Endothelial cell (in vitro differentiated cells): ENCODE data around the gene DAB2. TPM values are rescaled to one million over a fixed set of nuclear protein-coding genes. Genes with fewer than 3 reads are reported as not detected.

Experiments
- DNase-seq: peaks from one replicate; pipeline ENCODE4 v3.0.0; 2021; ENCODE audit warnings: low spot score
- H3K27ac Mint-ChIP-seq: one replicate; pipeline ENCODE4 v1.8.0; 2021; ENCODE audit warnings: mixed read lengths, inconsistent platforms; ENCODE audit not compliant: unreplicated experiment
- H3K27me3 Mint-ChIP-seq: one replicate; pipeline ENCODE4 v1.8.0; 2021; ENCODE audit warnings: mild to moderate bottlenecking, moderate library complexity, mixed read lengths, inconsistent platforms; ENCODE audit not compliant: unreplicated experiment
- H3K36me3 Mint-ChIP-seq: one replicate; pipeline ENCODE4 v1.8.0; 2021; ENCODE audit warnings: mild to moderate bottlenecking, low read depth, mixed read lengths, inconsistent platforms; ENCODE audit not compliant: unreplicated experiment
- H3K4me1 Mint-ChIP-seq: one replicate; pipeline ENCODE4 v1.8.0; 2021; ENCODE audit warnings: mild to moderate bottlenecking, mixed read lengths, inconsistent platforms; ENCODE audit not compliant: unreplicated experiment
- H3K4me3 Mint-ChIP-seq: one replicate; pipeline ENCODE4 v1.8.0; 2021; ENCODE audit warnings: mild to moderate bottlenecking, mixed read lengths, inconsistent platforms; ENCODE audit not compliant: unreplicated experiment
- H3K9me3 Mint-ChIP-seq: one replicate; pipeline ENCODE4 v1.8.0; 2021; ENCODE audit warnings: mixed read lengths, inconsistent platforms; ENCODE audit not compliant: unreplicated experiment
- total RNA-seq: library from RNA; stranded (reverse); fragmentation: NEBNext Ultra II Directional; extraction: Animal tissue kit (Norgen Biotek cat#: 25700); gene quantifications from one replicate; pipeline ENCODE4 v1.2.1, GENCODE V29; 2021; ENCODE audit not compliant: unreplicated experiment
- TF ChIP-seq, protein P1 (sequence below): fragments of 200-600 bp; sonication (generic); IDR thresholded peaks from one replicate; pipeline ENCODE4 v1.5.0; 2021; ENCODE audit warnings: antibody characterized with exemption; ENCODE audit not compliant: unreplicated experiment

Gene DAB2
- total RNA-seq, 1 donor from 2014 or later: 70.7 TPM

DNA sequence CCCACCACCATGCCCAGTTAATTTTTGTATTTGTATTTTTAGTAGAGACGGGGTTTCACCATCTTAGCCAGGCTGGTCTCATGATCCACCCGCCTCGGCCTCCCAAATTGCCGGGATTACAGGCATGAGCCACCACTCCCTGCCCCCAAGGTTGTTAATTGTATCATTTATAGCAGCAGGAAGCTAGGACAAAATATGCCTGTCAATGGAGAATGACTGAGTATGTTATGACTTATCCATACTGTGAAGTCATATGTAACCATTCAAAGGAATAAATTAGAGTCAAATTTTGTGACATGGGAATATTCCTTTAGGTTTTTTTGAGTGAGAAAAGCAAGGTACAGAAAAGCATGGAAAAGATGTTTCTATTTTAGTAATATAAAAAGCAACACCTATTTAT, 3.9 kb upstream of the DAB2 start:
- Mint-ChIP-seq H3K36me3 (peaks cover 5% of the 10 kb centered on the region), H3K4me3 (no peak overlapping the region), H3K4me1 (peaks cover 27% of the 10 kb centered on the region), H3K9me3 (no peaks in the 10 kb centered on the region), H3K27me3 (peaks cover 5% of the 10 kb centered on the region), H3K27ac (no peak overlapping the region)
- TF ChIP-seq, protein P1, sequence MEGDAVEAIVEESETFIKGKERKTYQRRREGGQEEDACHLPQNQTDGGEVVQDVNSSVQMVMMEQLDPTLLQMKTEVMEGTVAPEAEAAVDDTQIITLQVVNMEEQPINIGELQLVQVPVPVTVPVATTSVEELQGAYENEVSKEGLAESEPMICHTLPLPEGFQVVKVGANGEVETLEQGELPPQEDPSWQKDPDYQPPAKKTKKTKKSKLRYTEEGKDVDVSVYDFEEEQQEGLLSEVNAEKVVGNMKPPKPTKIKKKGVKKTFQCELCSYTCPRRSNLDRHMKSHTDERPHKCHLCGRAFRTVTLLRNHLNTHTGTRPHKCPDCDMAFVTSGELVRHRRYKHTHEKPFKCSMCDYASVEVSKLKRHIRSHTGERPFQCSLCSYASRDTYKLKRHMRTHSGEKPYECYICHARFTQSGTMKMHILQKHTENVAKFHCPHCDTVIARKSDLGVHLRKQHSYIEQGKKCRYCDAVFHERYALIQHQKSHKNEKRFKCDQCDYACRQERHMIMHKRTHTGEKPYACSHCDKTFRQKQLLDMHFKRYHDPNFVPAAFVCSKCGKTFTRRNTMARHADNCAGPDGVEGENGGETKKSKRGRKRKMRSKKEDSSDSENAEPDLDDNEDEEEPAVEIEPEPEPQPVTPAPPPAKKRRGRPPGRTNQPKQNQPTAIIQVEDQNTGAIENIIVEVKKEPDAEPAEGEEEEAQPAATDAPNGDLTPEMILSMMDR: no peak
- DNase-seq: no peak

DNA sequence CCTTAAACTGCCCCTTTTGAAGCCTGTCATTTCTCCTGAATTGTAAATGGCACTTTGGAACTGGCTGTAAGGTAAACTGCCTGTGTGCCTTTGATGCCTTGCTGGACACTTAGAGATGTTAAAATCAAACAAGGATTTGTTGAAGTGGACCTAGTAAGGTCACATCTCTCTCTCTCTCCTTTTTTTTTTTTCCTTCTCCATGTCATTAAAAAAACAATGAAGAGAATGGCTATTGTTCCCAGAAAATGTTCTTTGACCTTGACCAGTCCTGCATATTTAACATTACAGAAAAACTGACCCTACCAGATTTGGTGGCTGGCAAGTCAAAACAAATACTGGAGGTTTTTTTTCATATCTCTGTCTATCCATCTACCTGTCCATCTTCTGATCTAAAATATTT, 2.9 kb upstream of the DAB2 start:
- no peak overlapping the region for H3K4me3 Mint-ChIP-seq

DNA sequence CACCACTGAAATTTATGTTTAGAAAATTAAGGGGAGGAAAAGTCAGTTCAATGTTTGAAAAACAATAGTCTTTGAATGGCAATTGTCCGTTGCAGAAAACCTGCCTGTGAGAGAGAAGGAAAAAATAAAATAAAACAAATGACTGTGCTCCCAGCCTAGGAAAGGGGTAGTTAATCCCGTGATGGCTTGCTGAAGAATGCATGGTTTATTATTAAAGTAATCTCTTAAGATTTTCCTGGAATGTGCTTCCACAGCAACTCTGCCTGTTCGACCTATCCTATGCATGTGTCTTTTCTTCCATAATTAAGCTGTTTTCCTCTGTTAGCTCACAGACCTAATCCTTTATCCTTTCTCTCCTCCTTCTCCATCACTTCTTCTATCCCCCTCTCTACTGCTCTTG, 2.4 kb upstream of the DAB2 start:
- TF ChIP-seq, protein P1: no peak
- Mint-ChIP-seq H3K27ac (peak overlapping the region; percentile 34), H3K9me3 (no peaks in the 10 kb centered on the region), H3K27me3 (peaks cover 7% of the 10 kb centered on the region), H3K4me1 (peaks cover 41% of the 10 kb centered on the region), H3K36me3 (peaks cover 5% of the 10 kb centered on the region), H3K4me3 (no peak overlapping the region)
- no peak for DNase-seq

More for the DNA sequence above, 2.9 kb upstream of the DAB2 start:
- Mint-ChIP-seq H3K4me1 (peaks cover 37% of the 10 kb centered on the region), H3K27me3 (peaks cover 5% of the 10 kb centered on the region), H3K27ac (peak overlapping the region; percentile 21), H3K36me3 (peaks cover 5% of the 10 kb centered on the region), H3K9me3 (no peaks in the 10 kb centered on the region)
- TF ChIP-seq, protein P1: no peak
- DNase-seq: no peak

DNA sequence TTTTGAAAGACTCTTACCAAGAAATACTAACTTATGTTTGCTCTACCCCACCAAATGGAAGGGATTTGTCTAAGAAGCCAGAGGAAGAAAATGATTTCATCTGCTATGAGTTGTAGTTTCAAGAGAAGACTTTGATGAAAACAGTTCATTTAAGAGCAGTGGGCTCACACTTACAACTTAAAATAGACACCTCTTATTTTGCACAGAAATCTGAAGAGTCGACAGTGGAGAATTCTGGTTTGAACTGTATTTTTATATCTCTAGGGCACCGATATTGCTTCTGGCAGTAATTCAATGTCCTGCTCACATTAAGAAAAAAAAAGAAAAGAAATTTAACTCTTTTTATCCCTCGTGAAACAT, 1.9 kb upstream of the DAB2 start:
- TF ChIP-seq, protein P1: no peak
- Mint-ChIP-seq H3K27ac (peak overlapping the region; percentile 34), H3K36me3 (peaks cover 5% of the 10 kb centered on the region), H3K27me3 (peaks cover 8% of the 10 kb centered on the region), H3K4me1 (peaks cover 43% of the 10 kb centered on the region), H3K4me3 (no peak overlapping the region), H3K9me3 (no peaks in the 10 kb centered on the region)
- DNase-seq: no peak

DNA sequence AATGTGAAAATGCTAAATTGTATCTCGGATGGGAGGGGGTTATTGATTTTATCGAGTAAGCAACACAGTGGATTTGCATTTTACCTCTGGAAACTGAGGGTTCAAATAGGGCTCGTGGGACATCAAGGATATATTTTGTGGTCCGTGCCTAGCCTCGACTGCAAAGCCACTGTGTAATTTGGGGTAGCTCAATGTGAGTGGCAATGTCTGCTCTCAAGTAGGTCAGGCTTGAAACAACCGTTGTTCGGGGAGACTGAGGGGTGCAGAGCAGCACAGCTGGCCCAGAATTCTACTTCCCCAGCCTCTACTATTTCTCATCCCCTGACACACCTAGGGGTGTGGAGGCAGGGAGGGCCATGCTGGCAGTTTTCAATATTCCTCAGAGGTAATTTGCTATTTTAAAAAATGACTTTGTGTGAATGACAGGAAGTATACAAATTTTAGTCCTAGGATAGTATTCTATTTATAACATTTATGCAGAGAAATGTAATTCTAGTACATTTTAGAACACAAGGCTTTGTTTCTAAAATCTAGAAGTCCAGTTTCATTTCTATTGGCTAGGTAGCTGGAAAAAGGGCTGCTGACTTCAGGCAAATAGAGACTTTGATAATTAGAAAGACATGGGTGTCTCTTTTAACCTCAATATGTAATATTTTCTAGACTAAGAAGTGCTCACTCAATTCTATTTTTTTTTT, 1.4 kb upstream of the DAB2 start:
- TF ChIP-seq, protein P1: no peak
- H3K36me3 Mint-ChIP-seq: peaks cover 5% of the 10 kb centered on the region
- H3K27ac Mint-ChIP-seq: no peak overlapping the region
- no peak for DNase-seq
- H3K4me1 Mint-ChIP-seq: peaks cover 47% of the 10 kb centered on the region
- no peaks in the 10 kb centered on the region for H3K9me3 Mint-ChIP-seq
- no peak overlapping the region for H3K4me3 Mint-ChIP-seq
- H3K27me3 Mint-ChIP-seq: peaks cover 8% of the 10 kb centered on the region
